SK-N-SH treated with all-trans-retinoic acid at 6 μM for 48 hours (cell line): ENCODE data around the gene FGF14.

ENCODE experiments used
- ATAC-seq: fragments of 200-7000 bp; cut with Tn5 transposase; 3 replicates; pipeline ENCODE4 v1.9.1; 2020; ENCODE audit warnings: mild to moderate bottlenecking, moderate library complexity
- ARNTL ChIP-seq: fragments of 450-650 bp; formaldehyde crosslinking; IDR thresholded peaks from 2 replicates; pipeline ENCODE4 v1.5.0; 2020; ENCODE audit warnings: low read depth, mild to moderate bottlenecking, moderate library complexity, borderline replicate concordance
- CSDC2 ChIP-seq: fragments of 250-450 bp; sonication (Bioruptor Pico); IDR thresholded peaks from 2 replicates; pipeline ENCODE4 v1.5.0; 2020; ENCODE audit warnings: mild to moderate bottlenecking, moderate library complexity
- CSRNP3 ChIP-seq: fragments of 250-450 bp; sonication (Bioruptor Pico); IDR thresholded peaks from 2 replicates; pipeline ENCODE4 v1.5.1; 2021; ENCODE audit warnings: mild to moderate bottlenecking, moderate library complexity
- ESRRG ChIP-seq: fragments of 250-450 bp; sonication (Bioruptor Pico); IDR thresholded peaks from 2 replicates; pipeline ENCODE4 v1.6.1; 2021; ENCODE audit warnings: mild to moderate bottlenecking
- ISL1 ChIP-seq: fragments of 250-450 bp; sonication (Bioruptor Pico); IDR thresholded peaks from 2 replicates; pipeline ENCODE4 v2.1.2; 2022; ENCODE audit warnings: mild to moderate bottlenecking, moderate library complexity
- POU6F1 ChIP-seq: fragments of 250-450 bp; sonication (Bioruptor Pico); IDR thresholded peaks from 2 replicates; pipeline ENCODE4 v1.8.0; 2021; ENCODE audit warnings: low read depth, mild to moderate bottlenecking, moderate library complexity, borderline replicate concordance
- PPARA ChIP-seq: fragments of 250-450 bp; sonication (Bioruptor Pico); IDR thresholded peaks from 2 replicates; pipeline ENCODE4 v1.5.0; 2020; ENCODE audit warnings: mild to moderate bottlenecking, borderline replicate concordance
- RARB ChIP-seq: fragments of 250-450 bp; sonication (Bioruptor Pico); IDR thresholded peaks from 2 replicates; pipeline ENCODE4 v1.8.0; 2021; ENCODE audit warnings: mild to moderate bottlenecking, moderate library complexity
- TCF4 ChIP-seq: fragments of 250-450 bp; sonication (Bioruptor Pico); IDR thresholded peaks from 2 replicates; pipeline ENCODE4 v1.8.0; 2021; ENCODE audit warnings: mild to moderate bottlenecking, moderate library complexity, borderline replicate concordance
- TOX ChIP-seq: fragments of 250-450 bp; sonication (Bioruptor Pico); IDR thresholded peaks from 2 replicates; pipeline ENCODE4 v1.8.0; 2021; ENCODE audit warnings: mild to moderate bottlenecking, moderate library complexity, borderline replicate concordance
- TSHZ2 ChIP-seq: fragments of 250-450 bp; sonication (Bioruptor Pico); IDR thresholded peaks from 2 replicates; pipeline ENCODE4 v1.5.0; 2020; ENCODE audit warnings: mild to moderate bottlenecking, moderate library complexity
- ZC3H10 ChIP-seq: fragments of 250-450 bp; sonication (Bioruptor Pico); IDR thresholded peaks from 2 replicates; pipeline ENCODE4 v1.5.1; 2021; ENCODE audit warnings: mild to moderate bottlenecking, moderate library complexity
- ZFP3 ChIP-seq: fragments of 250-450 bp; sonication (Bioruptor Pico); IDR thresholded peaks from 2 replicates; pipeline ENCODE4 v1.5.0; 2020; ENCODE audit warnings: mild to moderate bottlenecking, moderate library complexity
- ZFP30 ChIP-seq: fragments of 450-650 bp; formaldehyde crosslinking; IDR thresholded peaks from 2 replicates; pipeline ENCODE4 v1.5.0; 2022; ENCODE audit warnings: mild to moderate bottlenecking, moderate library complexity

Gene FGF14

GRCh38 chr13:102190930-102191329, 210.9 kb downstream of the FGF14 start:
- ATAC-seq: no peak

GRCh38 chr13:102187313-102187712, 214.5 kb downstream of the FGF14 start:
- no peak for ATAC-seq

More at GRCh38 chr13:102190930-102191329, 210.9 kb downstream of the FGF14 start:
- TF ChIP-seq RARB (no peak), ZFP3 (CRISPR knock-in tag) (no peak)

GRCh38 chr13:102185375-102185984, 216.4 kb downstream of the FGF14 start:
- ATAC-seq: no peak
- TF ChIP-seq TCF4 (CRISPR knock-in tag) (peak; percentile 84; the same call in 1 of the 2 replicates), TSHZ2 (CRISPR knock-in tag) (peak; percentile 86), ZFP30 (no peak), ISL1 (CRISPR knock-in tag) (no peak), ZC3H10 (CRISPR knock-in tag) (no peak), CSRNP3 (CRISPR knock-in tag) (no peak)

More at GRCh38 chr13:102187313-102187712, 214.5 kb downstream of the FGF14 start:
- no peak for TF ChIP-seq CSDC2 (CRISPR knock-in tag)
- TF ChIP-seq ESRRG: no peak
- no peak for TF ChIP-seq PPARA (CRISPR knock-in tag)
- no peak for TF ChIP-seq TOX
- TF ChIP-seq POU6F1 (CRISPR knock-in tag): no peak
- TF ChIP-seq ZFP30: no peak
- TF ChIP-seq ARNTL (CRISPR knock-in tag): no peak
- no peak for TF ChIP-seq RARB
- TF ChIP-seq ISL1 (CRISPR knock-in tag): no peak

- TF ChIP-seq CSRNP3 (CRISPR knock-in tag) (no peak), POU6F1 (CRISPR knock-in tag) (no peak), CSDC2 (CRISPR knock-in tag) (no peak), ESRRG (no peak), TSHZ2 (CRISPR knock-in tag) (no peak)
- TF ChIP-seq, all 23 proteins: peak for 0
- ATAC-seq: no peak
Measured at GRCh38 chr13:102183509-102184182, 218.2 kb downstream of the FGF14 start.
